Panc1 (cell line): ENCODE results near the gene HTT. TPM values are rescaled to one million over a fixed set of nuclear protein-coding genes. Genes with fewer than 3 reads are reported as not detected.

Experiments used
- ATAC-seq: fragments of 200-7000 bp; cut with Tn5 transposase; 2 replicates; pipeline ENCODE4 v1.9.1; 2020; ENCODE audit warnings: mild to moderate bottlenecking, moderate library complexity
- BruUV-seq: library from RNA; stranded (reverse); fragments of 400-500 nt; replicated peaks from 2 replicates; lab custom pipeline; 2021; lab: Mats Ljungman, UMichigan
- CTCF ChIA-PET: fragments of 300-600 bp; sonication (Branson Sonifier 250); formaldehyde crosslinking; loops from one replicate; lab custom pipeline; 2022; ENCODE audit warnings: antibody characterized with exemption; lab: Charles Lee
- POLR2A ChIA-PET: fragments of 300-600 bp; sonication (Branson Sonifier 250); formaldehyde crosslinking; loops from one replicate; lab custom pipeline; 2022; ENCODE audit warnings: antibody characterized with exemption; lab: Charles Lee
- DNase-seq: peaks from one replicate; pipeline ENCODE4 v3.0.0-alpha.2; 2010; ENCODE audit warnings: low read depth, low spot score
- H3K27ac ChIP-seq: 2 replicates; pipeline ENCODE4 v1.5.1; 2011; ENCODE audit warnings: mild to moderate bottlenecking, low read length, inconsistent platforms
- H3K27me3 ChIP-seq: fragments of 200-500 bp; sonication (Bioruptor generic); 2 replicates; pipeline ENCODE4 v1.6.0; 2014; ENCODE audit warnings: low read length, inconsistent platforms; ENCODE audit not compliant: control insufficient read depth, insufficient read depth
- H3K36me3 ChIP-seq: fragments of 200-500 bp; sonication (Bioruptor generic); 2 replicates; pipeline ENCODE4 v1.5.1; 2014; ENCODE audit warnings: inconsistent platforms, mild to moderate bottlenecking, low read length, moderate library complexity; ENCODE audit not compliant: control insufficient read depth, insufficient read depth
- H3K4me1 ChIP-seq: 2 replicates; pipeline ENCODE4 v1.5.1; 2011; ENCODE audit warnings: inconsistent platforms, mild to moderate bottlenecking, low read length, moderate library complexity; ENCODE audit not compliant: control insufficient read depth, insufficient read depth
- H3K4me3 ChIP-seq, 2 experiments: 2 replicates each; pipeline ENCODE4 v1.5.1; 2011 to 2012; ENCODE audit warnings: low read depth in 2 of 2, low read length in 2 of 2, mild to moderate bottlenecking in 2 of 2, inconsistent platforms in 1 of 2, moderate library complexity in 1 of 2
- H3K9me3 ChIP-seq: fragments of 200-500 bp; sonication (Bioruptor generic); 2 replicates; pipeline ENCODE4 v1.5.1; 2014; ENCODE audit warnings: low read depth, mild to moderate bottlenecking, inconsistent platforms, low read length, moderate library complexity; ENCODE audit not compliant: control insufficient read depth, insufficient read depth
- POLR2AphosphoS5 ChIP-seq: IDR thresholded peaks from 2 replicates; pipeline ENCODE4 v1.6.1; 2012; ENCODE audit warnings: mild to moderate bottlenecking, low read depth, low read length, moderate library complexity
- SIN3A ChIP-seq: IDR thresholded peaks from 2 replicates; pipeline ENCODE4 v1.6.1; 2012; ENCODE audit warnings: low read depth, mild to moderate bottlenecking, low read length, moderate library complexity, borderline replicate concordance; ENCODE audit not compliant: insufficient read depth
- TCF7L2 ChIP-seq: IDR thresholded peaks from 2 replicates; pipeline ENCODE4 v1.6.1; 2011; ENCODE audit warnings: mild to moderate bottlenecking, low read depth, low read length, inconsistent platforms
- in situ Hi-C: cut with HindIII; loops from 2 replicates; pipeline ENCODE4 v1.10.0; 2016; ENCODE audit warnings: low sequenced_read_pairs, low pct_unique_long_range_greater_than_20kb
- intact Hi-C: fragments of 100-400 bp; cut with micrococcal nuclease; formaldehyde crosslinking; loops from one replicate; pipeline ENCODE4 v1.10.0; 2022; ENCODE audit not compliant: unreplicated experiment
- total RNA-seq: library from RNA; stranded (reverse); gene quantifications from one replicate; pipeline ENCODE4 v1.2.1, GENCODE V29; 2021; ENCODE audit not compliant: unreplicated experiment
- TF ChIP-seq, protein P1 (sequence below): fragments of 450-650 bp; IDR thresholded peaks from 2 replicates; pipeline ENCODE4 v1.5.1; 2017; ENCODE audit warnings: mild to moderate bottlenecking
- TF ChIP-seq, protein P2 (sequence below), 2 experiments: IDR thresholded peaks; 2 replicates each; pipeline ENCODE4 v1.6.1; 2011 to 2012; ENCODE audit warnings: low read depth in 2 of 2, control low read depth in 1 of 2, low read length in 1 of 2, mild to moderate bottlenecking in 1 of 2, moderate library complexity in 1 of 2; ENCODE audit not compliant: insufficient read depth in 1 of 2

Gene HTT
- total RNA-seq, 1 experiment from 2014 or later, result 24.7 TPM

DNA sequence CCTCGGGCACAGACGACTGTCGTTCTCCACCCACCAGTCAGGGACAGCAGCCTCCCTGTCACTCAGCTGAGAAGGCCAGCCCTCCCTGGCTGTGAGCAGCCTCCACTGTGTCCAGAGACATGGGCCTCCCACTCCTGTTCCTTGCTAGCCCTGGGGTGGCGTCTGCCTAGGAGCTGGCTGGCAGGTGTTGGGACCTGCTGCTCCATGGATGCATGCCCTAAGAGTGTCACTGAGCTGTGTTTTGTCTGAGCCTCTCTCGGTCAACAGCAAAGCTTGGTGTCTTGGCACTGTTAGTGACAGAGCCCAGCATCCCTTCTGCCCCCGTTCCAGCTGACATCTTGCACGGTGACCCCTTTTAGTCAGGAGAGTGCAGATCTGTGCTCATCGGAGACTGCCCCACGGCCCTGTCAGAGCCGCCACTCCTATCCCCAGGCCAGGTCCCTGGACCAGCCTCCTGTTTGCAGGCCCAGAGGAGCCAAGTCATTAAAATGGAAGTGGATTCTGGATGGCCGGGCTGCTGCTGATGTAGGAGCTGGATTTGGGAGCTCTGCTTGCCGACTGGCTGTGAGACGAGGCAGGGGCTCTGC lies 166.5 kb downstream of the HTT start:
- Histone ChIP-seq H3K9me3 (no peaks in the 10 kb centered on the region), H3K27me3 (no peaks in the 10 kb centered on the region), H3K36me3 (no peaks in the 10 kb centered on the region), H3K4me1 (no peaks in the 10 kb centered on the region), H3K4me3 (no peak overlapping the region), H3K27ac (no peak overlapping the region)
- in situ Hi-C loops, result no loop called here
- ATAC-seq (no peak), DNase-seq (no peak)
- ChIA-PET CTCF (no interaction called here), POLR2A (no interaction called here)
- TF ChIP-seq TCF7L2, result no peak
- TF ChIP-seq, protein P1, sequence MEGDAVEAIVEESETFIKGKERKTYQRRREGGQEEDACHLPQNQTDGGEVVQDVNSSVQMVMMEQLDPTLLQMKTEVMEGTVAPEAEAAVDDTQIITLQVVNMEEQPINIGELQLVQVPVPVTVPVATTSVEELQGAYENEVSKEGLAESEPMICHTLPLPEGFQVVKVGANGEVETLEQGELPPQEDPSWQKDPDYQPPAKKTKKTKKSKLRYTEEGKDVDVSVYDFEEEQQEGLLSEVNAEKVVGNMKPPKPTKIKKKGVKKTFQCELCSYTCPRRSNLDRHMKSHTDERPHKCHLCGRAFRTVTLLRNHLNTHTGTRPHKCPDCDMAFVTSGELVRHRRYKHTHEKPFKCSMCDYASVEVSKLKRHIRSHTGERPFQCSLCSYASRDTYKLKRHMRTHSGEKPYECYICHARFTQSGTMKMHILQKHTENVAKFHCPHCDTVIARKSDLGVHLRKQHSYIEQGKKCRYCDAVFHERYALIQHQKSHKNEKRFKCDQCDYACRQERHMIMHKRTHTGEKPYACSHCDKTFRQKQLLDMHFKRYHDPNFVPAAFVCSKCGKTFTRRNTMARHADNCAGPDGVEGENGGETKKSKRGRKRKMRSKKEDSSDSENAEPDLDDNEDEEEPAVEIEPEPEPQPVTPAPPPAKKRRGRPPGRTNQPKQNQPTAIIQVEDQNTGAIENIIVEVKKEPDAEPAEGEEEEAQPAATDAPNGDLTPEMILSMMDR, result no peak
- TF ChIP-seq, protein P2, sequence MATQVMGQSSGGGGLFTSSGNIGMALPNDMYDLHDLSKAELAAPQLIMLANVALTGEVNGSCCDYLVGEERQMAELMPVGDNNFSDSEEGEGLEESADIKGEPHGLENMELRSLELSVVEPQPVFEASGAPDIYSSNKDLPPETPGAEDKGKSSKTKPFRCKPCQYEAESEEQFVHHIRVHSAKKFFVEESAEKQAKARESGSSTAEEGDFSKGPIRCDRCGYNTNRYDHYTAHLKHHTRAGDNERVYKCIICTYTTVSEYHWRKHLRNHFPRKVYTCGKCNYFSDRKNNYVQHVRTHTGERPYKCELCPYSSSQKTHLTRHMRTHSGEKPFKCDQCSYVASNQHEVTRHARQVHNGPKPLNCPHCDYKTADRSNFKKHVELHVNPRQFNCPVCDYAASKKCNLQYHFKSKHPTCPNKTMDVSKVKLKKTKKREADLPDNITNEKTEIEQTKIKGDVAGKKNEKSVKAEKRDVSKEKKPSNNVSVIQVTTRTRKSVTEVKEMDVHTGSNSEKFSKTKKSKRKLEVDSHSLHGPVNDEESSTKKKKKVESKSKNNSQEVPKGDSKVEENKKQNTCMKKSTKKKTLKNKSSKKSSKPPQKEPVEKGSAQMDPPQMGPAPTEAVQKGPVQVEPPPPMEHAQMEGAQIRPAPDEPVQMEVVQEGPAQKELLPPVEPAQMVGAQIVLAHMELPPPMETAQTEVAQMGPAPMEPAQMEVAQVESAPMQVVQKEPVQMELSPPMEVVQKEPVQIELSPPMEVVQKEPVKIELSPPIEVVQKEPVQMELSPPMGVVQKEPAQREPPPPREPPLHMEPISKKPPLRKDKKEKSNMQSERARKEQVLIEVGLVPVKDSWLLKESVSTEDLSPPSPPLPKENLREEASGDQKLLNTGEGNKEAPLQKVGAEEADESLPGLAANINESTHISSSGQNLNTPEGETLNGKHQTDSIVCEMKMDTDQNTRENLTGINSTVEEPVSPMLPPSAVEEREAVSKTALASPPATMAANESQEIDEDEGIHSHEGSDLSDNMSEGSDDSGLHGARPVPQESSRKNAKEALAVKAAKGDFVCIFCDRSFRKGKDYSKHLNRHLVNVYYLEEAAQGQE (IDR thresholded peaks at IDR 0.05; ENCODE audit: insufficient read depth in 1 of 2, low read depth in 2 of 2, low read length in 1 of 2), result no peak
- TF ChIP-seq POLR2AphosphoS5, result no peak
- TF ChIP-seq SIN3A, result no peak
- no TSS peak for BruUV-seq
- intact Hi-C loops, result no loop called here

DNA sequence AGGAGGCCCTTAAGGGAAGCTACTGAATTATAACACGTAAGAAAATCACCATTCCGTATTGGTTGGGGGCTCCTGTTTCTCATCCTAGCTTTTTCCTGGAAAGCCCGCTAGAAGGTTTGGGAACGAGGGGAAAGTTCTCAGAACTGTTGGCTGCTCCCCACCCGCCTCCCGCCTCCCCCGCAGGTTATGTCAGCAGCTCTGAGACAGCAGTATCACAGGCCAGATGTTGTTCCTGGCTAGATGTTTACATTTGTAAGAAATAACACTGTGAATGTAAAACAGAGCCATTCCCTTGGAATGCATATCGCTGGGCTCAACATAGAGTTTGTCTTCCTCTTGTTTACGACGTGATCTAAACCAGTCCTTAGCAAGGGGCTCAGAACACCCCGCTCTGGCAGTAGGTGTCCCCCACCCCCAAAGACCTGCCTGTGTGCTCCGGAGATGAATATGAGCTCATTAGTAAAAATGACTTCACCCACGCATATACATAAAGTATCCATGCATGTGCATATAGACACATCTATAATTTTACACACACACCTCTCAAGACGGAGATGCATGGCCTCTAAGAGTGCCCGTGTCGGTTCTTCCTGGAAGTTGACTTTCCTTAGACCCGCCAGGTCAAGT lies 167.5 kb downstream of the HTT start:
- intact Hi-C loops (no loop called here), in situ Hi-C loops (no loop called here)
- ATAC-seq (no peak), DNase-seq (no peak)
- H3K9me3 ChIP-seq, result no peaks in the 10 kb centered on the region
- TF ChIP-seq, protein P1, result no peak
- TF ChIP-seq, protein P2 (IDR thresholded peaks at IDR 0.05; ENCODE audit: insufficient read depth in 1 of 2, low read depth in 2 of 2, low read length in 1 of 2), result no peak
- TF ChIP-seq TCF7L2, result no peak
- no peak for TF ChIP-seq POLR2AphosphoS5
- no peak for TF ChIP-seq SIN3A
- no peaks in the 10 kb centered on the region for H3K36me3 ChIP-seq
- H3K27ac ChIP-seq, result no peak overlapping the region
- no peaks in the 10 kb centered on the region for H3K27me3 ChIP-seq
- no peak overlapping the region for H3K4me3 ChIP-seq
- no peaks in the 10 kb centered on the region for H3K4me1 ChIP-seq
- ChIA-PET POLR2A (interaction anchor here (0.6 kb wide), 1 partner anchor 640 kb away, joined by 3 read pairs; no protein-coding TSS in a partner anchor), CTCF (no interaction called here)
- TSS peak; percentile 37 for BruUV-seq
